Fibroblast of skin of scalp (primary cell): ENCODE data around the gene AOC3.
A peak's percentile ranks its signal among the peaks of the same experiment; 100 is the strongest.
"Not testable (repeated sequence)": the region's sequence is repeated elsewhere in the genome, so short reads cannot be mapped to it uniquely, and the experiment has no call there.

ENCODE experiments used
- DNase-seq: peaks from one replicate; pipeline ENCODE4 v3.0.0-alpha.2; 2013

AOC3 gene

GRCh38 chr17:42893359-42893758 is 42.4 kb downstream of the AOC3 start:
- DNase-seq, result no peak

DNA sequence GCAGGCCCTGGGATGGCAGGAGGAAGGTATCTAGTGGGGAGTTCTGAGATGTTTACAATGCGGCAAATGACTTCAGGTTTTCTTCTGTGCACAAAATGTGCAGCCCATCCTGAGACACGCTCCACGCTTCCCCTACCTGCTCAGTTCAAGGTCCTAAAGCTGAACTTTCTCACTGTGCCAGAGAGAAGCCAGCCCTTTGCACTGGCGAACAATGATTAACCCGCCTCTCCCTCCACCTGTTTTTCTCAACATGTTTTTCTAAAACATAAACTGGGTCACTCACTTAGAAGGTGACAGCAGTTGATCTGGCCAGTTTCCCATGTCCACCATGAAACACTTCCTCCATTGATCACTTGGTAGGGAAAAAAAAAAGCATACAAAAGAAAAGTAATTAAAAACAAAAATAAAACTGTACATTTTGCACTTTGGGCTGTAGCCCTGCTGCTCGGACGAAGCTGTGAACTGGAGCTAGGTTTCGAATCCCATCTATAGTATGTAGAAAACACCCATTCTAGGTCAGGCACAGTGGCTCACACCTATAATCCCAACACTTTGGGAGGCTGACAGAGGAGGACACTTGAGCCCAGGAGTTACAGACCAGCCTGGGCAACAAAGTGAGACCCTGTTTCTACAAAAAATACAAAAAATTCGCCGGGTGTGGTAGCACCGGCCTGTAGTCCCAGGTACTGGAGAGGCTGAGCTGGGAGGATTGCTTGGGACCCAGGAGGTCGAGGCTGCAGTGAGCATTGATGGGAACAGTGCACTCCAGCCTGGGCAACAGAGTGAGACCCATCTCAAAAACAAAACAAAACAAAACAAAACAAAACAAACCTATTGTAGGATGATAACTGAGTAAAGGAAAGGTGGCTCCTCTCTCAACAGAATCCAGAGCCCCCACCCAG is 43.5 kb downstream of the AOC3 start:
- DNase-seq, result no peak

DNA sequence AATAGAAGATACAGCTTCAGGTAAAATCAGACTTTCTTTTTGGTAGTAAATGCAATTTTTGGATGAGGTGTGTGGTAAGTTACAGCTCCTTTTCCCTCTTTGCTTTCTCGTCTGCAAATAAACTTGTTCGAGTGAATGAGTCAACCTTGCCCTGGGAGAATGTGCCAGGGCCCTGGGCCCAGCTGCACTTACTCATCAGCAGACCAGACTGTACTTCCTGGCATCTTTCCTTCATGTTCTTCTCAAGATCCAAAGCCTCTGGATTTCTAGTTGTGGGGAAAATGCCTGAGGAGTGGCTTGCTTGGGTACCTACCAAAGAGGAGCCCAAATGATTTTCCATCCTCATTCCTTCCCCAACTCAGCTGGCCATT is 44.2 kb downstream of the AOC3 start:
- DNase-seq, result peak; percentile 63

DNA sequence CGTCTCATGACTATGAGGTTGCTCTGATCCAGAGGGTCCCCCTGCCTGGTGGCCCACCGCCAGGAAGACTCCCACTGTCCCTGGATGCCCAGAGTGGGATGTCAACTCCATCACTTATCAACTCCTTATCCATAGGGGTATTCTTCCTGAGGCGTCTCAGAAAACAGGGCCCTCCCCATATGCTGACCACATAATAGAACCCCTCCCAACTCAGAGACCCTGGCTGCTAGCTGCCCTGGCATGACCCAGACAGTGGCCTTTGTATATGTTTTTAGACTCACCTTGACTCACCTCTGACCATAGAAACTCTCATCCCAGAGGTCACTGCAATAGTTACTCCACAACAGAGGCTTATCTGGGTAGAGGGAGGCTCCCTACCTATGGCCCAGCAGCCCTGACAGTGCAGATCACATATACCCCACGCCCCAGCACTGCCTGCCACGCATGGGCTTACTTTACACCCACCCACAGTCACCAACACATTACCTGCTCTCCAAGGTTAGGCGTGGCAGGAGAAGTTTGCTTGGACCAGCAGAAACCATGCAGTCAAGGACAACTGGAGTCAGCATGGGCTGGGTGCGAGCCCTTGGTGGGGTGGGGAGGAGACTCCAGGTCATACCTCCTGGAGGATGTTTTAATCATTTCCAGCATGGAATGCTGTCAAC is 47.3 kb downstream of the AOC3 start:
- DNase-seq, result no peak

DNA sequence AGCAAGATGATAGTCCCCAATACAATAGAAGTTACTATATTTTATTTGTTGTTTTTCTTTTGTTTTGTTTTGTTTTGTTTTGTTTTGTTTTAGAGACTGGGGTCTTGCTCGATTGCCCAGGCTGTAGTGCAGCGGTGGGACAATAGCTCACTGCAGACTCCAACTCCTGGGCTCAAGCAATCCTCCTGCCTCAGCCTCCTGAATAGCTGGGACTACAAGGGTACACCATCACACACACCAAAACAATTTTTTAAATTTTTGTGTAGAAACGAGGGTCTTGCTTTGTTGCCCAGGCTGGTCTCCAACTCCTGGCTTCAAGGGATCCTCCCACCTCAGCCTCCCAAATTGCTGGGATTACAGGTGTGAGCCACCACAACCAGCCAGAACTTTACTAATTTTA is 49.0 kb downstream of the AOC3 start:
- not testable (repeated sequence) for DNase-seq

- DNase-seq, result no peak
These were observed 49.7 kb downstream of the AOC3 start, which contains the start of gene G6PC1 for GRCh38 chr17:42900460-42901331. G6PC1 (plus strand) TSS chr17:42900799; CDS start chr17:42900877, 78 bp downstream.

DNA sequence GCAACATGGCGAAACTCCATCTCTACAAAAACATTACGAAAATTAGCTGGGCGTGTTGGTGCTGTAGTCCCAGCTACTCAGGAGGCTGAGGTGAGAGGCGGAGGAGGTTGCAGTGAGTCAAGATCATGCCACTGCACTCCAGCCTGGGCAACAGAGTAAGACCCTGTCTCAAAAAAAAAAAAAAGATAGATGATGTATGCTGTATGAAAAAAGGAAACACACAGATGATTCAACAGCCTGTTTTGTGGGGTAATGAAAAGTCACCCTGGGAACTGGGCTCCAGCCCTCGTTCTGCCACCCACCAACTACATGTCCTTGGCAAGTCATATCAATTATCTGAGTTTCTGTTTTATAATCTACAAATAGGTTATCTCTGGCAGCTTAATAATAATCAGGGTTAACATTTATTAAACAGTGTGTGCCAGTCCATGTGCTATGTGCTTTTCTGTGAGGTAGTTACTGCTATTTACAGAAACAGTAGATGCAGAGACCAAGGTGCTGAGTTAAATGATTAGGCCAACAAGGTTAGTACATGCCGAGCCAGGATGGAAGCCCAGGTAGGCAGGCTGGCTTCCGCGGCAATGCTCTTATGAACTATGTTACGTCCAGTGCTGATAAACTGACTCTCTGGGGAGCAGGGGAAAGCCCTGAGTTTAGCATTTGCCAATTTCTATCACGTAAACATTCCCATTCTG is 50.7 kb downstream of the AOC3 start:
- DNase-seq, result no peak

DNA sequence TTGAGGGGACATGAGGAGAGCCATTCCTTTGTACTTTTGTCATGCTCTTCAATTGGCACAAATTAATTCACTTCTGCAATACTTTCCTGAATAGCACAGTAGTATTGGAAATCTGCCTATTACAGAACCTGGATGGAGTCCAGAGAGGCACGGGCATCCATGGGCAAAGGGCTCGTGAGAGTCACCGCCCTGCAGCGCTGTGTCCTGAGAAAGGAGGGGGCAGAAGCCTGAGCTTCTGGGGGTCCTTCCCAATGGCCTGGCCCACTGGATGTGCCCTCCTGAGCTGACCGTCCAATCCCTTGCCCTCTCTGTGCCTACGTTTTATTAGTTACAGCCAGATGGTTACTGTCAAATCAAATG is 53.1 kb downstream of the AOC3 start:
- no peak for DNase-seq

GRCh38 chr17:42906772-42907446 is 55.9 kb downstream of the AOC3 start:
- no peak for DNase-seq
